Hindlimb muscle (tissue), 1 donor: Measurements from ENCODE around the gene PKHD1. TPM values are rescaled to one million over a fixed set of nuclear protein-coding genes. Genes with fewer than 3 reads are reported as not detected.
"Not testable (repeated sequence)": the region's sequence is repeated elsewhere in the genome, so short reads cannot be mapped to it uniquely, and the experiment has no call there.

Experiments used
- DNase-seq: peaks from one replicate; pipeline ENCODE4 v3.0.0-alpha.2; 2013
- polyA plus RNA-seq: library from polyadenylated mRNA; unstranded; fragments of 120-200 nt; gene quantifications from one replicate; pipeline ENCODE4 v1.2.1, GENCODE V29; 2013; ENCODE audit not compliant: insufficient read length

Gene PKHD1
- polyA plus RNA-seq, 1 donor, result 9.5 TPM

DNA sequence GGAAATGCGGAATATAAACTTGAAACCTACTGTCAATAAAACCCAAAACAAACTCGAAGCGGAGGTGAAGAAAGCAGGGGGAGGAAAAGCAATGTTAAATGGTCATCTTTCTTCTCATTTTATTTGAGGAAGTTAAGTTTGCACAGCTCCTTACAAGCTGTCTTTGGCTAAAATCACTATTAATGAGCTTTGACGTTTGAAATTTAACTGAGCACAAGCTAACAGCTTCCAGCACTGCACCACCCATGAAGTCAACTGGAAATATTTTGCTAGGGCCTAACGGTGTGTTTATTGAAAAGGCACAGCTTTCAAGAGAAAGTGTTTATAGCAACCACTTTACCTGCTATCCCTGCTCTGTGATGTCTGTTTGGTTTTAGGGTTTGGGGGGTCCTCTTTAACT is 103.8 kb downstream of the PKHD1 start:
- DNase-seq, result no peak

DNA sequence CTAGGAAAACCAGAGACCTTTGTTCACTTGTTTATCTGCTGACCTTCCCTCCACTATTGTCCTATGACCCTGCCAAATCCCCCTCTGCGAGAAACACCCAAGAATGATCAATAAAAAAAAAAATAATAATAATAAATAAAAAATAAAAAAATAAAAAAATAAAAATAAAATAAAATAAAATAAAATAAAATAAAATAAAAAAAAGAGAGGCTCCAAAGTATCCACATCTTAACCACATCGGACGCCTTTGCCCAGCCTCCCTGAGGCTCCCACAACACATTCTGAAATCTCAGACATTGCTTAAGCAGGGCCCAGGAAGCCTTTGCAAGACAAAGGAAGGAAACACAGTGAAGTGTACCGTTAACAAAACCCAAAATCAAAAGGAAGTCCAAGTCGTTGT is 104.7 kb downstream of the PKHD1 start:
- DNase-seq, result not testable (repeated sequence)

DNA sequence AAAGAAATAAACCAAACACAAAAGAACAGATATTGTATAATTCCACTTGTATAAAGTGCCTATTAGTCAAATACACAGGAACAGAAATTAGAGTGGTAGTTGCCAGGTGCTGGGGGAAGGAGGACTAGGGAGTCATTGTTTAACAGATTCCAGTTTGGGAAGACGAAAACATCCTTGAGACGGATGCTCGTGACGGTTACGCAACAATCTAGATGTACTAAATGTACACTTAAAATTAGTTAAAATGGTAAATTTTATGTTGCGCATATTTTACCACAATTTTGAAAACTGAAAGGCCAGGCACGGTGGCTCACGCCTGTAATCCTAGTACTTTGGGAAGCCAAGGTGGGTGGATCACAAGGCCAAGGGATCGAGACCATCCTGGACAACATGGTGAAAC is 111.0 kb downstream of the PKHD1 start:
- DNase-seq, result no peak

DNA sequence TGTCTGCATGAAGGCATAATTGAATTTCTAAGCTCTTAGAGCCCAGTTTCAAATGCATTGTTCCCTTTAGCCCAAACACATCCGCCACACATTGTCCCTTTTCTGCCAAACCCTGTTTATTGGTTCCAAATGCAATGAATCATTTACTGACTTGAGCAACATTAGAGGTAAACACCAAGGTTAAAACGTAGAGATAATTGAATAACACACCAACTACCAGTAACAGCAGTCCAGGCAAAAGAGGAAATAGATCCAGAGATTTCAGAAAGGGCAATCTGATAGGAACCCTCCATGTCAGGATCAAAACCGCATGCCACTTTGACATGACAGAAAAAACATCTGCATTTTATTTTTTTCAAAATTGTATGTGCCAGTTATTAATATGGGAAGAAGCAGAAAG is 114.8 kb downstream of the PKHD1 start:
- no peak for DNase-seq

DNA sequence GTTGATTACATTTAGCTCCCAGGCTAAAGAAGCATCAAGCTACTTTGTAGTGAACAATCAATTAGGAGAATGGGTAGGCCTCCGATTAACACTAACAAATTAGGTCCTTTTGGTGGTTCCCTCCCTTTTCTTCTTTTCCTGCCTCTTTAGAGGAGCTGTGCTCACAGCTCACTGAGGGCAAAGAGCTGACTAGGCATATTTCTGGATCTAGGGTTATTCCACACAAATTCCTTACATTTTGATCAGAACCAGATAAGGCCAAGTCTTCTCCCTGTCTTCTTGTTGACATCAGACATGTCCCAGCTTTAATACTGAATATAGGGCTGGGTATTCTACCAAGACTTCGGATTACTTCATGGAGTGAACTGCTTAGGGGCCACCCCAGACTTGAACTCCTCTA is 119.1 kb downstream of the PKHD1 start:
- DNase-seq, result no peak

DNA sequence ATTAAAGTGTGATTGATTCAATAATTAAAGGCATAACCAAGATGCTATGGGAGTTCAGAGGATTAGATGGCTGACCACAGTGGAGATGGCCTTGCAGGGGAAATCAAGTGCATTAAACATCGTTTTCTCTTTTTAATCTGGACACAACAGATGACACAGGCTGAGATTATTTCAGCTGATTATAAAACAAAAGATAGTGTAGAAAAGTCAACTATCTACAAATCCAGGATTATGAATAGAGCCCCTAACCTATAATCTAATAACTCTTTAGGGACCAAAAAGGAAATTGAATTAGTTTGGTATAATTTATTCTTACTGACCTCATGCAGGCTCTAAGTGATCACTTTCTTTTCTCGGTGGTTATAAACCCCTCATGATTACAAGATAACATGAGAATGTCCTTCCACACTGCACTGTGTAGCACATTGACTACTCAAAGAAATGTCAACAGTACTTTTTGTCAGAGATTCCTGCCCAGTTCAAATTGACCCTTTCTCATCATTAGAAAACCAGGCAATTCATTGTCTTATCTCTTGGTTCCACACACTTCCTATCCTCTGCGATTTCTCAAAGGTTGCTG is 122.1 kb downstream of the PKHD1 start:
- DNase-seq, result no peak

DNA sequence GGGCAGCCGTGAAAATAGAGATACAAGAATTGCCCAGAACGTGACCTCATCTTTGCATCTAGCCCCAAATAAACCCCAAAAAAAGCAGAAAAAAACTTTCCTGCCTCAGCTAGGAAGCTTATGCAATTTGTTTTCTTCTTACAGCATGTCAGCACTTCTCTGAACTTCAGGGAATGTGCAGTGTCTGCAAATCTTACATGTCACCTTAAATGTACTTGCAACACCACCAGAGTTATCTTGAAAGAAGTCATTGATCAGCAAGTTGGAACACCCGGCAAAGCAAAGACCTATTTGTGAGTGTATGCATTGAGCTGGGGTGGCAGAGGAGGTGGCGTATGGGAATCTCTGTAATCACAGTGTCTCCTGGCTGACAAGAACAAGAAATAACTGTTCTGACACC is 123.4 kb downstream of the PKHD1 start:
- DNase-seq, result no peak

DNA sequence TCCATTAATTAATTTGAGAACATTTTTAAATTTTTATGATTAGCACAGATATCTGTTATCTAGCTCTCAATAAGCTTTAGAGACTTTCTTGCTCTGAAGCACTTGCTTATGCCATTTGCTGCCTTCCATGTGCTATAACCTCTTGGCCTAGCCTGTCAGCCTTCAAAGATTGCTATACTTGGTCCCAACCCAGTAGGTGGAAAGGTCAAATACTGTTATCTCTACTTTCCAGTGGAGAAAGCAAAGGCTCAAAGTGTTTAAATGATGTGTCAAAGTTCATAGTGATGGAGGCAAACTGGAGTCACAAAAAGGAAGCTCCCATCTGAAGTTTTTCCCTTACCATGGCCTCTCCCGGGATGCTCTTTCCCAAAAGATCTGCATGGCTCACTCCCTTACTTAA is 125.1 kb downstream of the PKHD1 start:
- no peak for DNase-seq

DNA sequence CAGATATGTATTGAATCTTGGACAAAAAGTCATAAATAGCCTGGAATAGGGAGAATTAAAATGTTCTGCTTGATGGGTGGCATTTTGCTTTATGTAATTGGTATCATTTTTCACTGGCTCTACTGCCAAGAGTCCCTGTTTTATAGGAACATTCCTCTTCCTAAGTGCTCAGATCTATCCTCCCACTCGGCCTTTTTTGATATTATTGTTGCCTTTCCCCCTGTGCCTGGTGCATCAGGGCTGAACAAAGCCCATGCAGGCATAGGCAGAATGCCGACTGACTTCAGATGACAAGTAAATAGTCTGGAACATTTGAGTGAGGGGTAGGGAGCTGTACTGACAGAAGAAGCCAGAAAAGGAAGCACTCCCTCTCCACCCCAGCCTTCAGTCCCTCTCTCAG is 127.0 kb downstream of the PKHD1 start:
- DNase-seq, result no peak

DNA sequence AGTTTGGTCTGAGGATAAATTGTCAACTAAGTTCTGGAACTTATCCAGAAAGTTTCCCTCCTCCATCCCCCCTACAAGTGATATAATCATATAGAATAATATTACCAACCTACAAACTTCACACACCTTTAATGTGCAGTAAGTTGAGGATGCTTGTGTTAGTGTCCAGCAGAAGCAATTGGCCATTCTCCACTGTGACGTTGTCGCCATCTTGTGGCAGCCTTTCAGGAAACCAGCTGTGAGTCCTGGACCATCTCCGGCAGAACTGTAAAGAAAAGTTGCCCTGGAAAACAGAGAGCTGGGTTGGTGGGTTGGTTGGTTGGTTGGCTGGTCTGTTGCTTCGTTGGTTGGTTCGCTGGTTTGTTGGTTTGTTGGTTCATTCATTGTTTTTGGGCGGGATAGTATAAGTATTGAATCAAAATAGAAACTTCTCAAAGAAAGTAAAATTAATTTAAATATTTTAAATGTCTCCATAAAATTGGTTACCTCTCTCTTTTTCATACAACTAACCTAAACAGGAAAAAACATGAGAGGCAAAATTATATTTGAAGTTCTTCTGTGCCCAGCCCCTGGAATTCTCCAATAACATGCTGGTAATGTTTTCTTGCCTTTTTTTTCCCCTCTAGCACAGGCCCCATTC is 127.5 kb downstream of the PKHD1 start:
- DNase-seq, result peak; percentile 63

DNA sequence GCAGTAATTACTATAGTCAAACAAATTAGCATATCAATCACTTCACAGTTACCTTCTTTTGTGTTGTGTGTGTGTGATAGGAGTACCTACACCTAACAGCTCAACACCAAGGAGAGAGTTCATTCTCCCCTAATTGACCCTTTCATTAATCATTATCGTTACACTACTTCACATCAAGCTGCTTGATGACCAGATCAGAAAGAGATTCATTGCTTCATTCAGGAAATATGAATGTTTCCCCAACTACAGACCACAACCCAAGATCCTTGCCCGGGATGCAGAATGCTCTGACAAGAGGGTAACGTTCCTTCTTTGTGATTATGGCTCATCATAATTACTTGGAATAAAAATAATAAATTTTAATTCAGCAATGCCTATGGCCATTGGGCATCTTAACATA is 132.7 kb downstream of the PKHD1 start:
- DNase-seq, result no peak

DNA sequence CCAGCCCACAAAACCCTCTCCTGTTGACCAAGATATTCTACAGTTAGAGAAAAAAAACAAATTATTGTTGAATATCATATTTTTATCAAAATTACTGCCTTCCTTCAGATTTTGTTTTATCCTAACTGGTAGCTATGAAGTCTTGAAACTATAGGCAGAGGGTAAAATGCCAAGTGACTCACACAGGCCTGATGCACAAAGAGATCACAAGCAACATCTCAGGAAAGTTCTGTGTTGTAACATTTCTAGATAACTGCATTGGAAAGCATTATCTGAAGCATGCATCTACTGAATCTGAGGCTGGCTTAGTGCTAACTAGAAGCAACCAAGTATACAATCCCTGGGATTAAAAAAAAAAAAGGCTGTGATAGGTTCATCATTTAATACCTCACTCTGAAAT is 134.2 kb downstream of the PKHD1 start:
- DNase-seq, result no peak

DNA sequence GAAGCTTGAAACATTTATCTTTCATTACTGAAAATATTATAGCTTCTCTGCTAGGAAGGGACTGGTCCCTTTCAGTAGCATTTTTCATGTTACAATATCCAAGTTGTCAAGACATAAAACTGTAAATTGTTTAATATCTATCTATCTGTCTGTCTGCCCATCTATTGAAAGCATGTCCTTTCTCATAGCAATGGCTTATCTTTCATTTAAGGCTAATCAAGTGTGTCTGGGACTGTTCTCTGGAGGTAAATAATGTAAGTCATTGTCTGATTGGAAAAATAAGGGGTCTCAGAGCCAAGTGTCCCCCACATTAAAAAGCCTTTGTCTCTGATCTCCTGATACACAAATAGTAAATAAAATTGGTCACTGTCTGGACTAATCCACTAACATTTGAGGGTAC is 135.5 kb downstream of the PKHD1 start:
- DNase-seq, result no peak

DNA sequence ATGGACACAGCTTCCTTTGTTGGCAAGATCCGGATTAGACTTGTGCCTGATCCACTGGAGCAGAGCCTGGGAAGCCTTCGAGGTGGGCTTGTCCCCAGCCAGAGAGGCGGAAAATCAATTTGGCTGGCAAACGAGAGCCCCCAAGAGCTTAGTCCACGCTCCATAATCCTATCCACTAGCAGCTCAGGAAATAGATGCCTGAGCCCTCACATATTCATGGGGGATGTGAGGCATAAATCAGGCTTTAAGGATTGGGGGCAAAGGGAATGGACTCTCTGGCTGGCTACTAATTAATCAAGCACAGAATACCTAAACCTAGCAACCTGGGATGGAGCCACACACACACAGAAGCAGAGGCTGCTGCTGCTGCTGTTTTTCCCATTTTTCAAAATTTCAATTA is 137.9 kb downstream of the PKHD1 start:
- no peak for DNase-seq

DNA sequence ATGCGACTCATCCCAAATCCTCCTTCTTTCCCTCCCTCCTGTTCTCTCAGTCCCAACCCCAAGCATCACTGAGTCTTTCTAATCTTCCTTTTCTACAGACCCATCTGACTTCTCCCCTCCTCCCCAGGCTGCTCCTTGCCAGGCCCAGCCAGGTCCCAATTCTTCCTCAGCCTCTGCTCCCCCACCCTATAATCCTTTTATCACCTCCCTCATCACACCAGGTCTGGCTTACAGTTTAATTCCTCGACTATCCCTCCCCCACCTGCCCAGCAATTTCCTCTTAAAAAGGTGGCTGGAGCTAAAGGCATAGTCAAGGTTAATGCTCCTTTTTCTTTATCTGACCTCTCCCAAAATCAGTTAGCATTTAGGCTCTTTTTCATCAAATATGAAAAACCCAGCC is 147.7 kb downstream of the PKHD1 start:
- DNase-seq, result not testable (repeated sequence)

DNA sequence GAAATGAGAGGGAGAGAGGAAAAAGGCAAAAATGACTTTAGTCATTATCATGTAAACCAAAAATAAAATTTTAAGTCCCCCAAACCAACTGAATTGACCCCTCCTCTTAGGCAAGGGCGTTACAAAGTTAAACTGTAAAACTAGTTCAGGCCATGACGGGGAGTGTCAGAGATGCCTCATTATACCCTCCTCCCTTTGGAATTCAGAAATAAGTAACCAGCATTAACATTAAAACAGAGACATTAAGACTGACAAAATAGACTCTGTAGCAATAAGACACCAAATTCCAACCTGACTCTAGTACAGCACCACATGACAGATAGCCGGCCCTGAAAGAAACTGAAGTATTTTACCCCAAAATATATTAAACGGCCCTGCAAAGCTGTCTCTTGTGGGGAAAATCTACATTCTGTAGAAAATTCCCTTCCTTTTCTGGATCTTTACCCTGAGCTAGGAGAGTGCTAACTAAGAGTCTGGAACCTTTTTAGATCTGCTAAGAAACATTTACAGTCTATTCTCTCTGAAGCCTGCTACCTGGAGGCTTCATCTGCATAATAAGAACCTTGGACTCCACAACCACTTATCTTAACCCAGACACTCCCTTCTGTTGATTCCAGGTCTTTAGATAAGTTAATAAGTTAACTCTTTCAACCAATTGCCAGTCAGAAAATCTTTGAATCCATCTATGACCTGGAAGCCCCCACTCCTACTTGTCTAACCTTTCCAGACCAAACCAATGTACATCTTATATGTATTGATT is 150.7 kb downstream of the PKHD1 start:
- no peak for DNase-seq

DNA sequence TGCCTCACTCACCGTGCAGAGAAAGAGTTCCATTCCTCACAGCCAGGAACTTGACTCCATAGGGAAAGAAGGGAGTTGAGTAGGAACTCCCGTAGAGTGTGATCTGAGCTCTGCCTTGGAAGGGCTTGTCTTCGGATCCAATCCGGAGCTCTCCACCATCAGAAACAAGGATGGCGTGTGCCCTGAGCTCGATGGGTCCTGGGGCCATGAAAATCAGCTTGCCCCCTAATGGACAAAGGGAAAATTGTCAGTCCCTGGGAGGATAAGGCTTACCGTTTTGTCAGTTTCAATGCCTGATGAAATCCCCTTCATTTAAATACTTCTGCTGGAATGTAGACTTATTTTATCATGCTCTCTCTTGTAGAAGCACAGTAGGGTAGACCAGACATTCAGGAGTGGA is 153.3 kb downstream of the PKHD1 start:
- DNase-seq, result no peak

DNA sequence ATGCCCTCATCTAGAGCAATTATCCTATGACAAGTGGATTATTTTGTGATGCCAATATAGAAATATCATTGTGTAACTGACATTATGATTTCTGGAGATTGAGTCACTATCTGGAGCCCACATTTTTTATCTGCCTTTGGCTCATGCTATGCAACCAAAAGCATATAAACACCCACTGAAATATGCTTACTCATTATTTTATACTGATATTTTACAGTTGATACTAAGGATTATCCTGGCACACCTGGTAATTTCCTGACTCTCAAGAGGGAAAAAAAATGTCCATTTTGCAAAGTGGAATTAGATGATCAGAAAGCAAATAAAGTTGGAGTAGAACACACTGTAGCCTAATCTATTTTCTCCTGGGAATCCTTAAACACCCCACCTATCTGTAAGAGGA is 154.5 kb downstream of the PKHD1 start:
- no peak for DNase-seq

DNA sequence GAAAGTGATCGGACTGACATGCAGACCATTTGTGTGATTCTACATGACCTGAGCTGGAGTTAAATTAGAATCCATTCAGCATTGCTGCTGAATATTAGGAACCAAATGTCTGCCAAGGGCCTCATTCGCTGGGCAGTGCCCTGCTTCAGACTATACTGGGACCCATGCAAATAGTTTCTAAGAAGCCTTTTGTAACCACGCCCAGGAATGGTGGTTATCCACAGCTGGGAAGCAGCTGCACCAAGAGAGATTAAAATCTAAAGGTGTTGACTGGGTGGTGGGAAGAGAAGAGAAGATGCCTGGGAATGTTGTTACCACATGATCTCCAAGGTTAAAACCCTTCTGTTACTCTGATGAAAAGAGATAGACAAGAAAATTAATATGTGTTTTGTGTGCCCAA is 156.8 kb downstream of the PKHD1 start:
- DNase-seq, result no peak

DNA sequence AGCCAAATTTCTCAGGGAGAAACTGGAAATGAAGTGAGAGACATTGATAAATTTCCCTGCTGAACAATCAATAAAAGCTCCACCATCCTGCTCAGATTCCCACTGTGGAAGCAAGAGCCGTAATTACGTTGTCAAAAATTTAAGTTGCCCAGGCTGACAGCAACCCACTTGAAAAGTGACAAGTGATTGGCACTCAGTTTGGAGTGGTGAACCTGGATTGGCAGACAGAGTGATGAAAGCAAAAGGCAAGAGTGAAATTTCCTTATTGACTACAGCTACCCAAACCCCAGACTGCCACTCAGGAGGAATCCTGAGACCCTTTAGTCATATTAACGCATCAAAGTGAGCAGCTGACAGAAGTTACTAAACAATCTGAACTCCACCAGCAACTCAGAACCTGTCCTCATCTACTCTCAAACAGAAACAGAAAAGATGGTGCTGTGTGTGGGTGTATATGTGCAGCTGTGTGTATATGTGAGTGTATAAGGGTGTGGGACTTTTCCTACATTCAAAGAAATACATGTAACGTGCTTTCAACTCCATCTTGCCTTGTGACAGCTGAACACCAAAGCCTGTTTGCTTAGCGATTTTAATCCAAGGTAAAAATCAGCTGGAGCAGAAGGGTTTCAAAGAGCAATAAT is 157.4 kb downstream of the PKHD1 start:
- DNase-seq, result no peak

DNA sequence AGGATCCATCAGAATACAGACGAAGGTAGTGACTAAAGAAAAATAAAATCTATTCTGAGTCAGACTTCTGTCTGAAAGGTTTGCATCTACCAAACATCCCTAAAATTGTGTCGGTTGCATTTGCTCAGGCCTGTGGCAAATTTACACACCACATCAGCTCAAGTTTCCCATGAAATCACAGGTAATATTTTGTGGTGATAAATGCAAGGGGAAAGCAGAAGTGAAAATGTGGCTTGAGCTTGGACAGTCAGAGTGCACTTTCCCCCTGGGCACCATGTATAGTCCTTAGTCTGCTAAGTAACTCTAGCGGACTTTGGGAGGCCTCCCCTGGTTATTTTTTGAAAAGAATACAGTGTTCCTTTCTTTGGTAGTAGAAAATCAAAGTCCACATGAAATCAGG is 159.1 kb downstream of the PKHD1 start:
- DNase-seq, result no peak

DNA sequence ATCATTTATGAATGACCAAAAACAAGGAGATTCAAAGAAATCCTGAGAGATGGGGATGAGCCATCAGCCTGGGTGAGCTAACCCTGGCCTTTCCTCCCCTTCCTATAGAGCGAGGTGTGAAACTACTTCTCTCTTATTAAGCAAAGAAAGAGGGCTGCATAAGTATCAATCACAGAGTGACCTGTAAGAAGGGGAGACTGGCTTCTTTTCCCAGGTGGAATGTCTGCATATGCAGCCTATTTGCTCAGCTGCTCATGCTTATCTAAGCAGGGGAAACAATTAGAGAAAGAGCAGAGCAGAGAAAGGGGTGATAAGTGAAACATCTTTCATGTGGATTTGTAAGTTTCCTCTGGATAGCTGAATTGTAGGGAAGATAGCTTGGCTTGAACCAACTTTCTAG is 160.0 kb downstream of the PKHD1 start:
- no peak for DNase-seq

DNA sequence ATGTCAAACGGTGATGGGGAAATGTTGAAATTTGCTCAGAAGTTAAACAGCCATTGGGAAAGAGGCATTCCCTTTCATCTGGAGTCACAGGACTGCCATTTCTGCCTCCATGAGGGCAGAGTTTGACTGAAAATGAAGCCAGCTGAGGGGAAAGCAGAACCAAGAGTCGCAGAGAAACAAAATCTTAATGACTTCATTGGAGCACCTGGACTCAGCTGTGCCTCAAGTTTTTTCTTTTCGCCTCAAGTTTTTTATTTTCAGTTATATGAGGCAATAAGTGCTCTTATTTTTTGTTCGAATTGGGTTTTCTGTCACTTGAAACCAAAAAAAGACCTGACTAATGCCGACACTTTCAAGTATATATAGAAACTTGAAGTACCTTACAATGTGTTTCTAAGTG is 161.3 kb downstream of the PKHD1 start:
- no peak for DNase-seq

DNA sequence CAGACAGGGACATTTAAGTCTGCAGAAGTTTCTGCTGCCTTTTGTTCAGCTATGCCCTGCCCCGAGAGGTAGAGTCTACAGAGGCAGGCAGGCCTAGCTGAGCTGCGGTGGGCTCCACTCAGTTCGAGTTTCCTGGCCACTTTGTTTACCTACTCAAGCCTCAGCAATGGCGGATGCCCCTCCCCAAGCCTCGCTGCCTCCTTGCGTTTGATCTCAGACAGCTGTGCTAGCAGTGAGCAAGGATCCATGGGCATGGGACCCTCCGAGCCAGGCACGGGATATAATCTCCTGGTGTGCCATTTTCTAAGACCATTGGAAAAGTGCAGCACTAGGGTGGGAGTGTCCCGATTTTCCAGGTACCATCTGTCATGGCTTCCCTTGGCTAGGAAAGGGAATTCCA is 164.9 kb downstream of the PKHD1 start:
- DNase-seq, result not testable (repeated sequence)
